OCI-LY3 (cell line): ENCODE results near the gene DDX10.

ENCODE experiments used
- H2AFZ ChIP-seq: fragments of 200-600, 300-600 bp; shearing (Covaris generic); 2 replicates; pipeline ENCODE4 v1.6.0; 2014; ENCODE audit warnings: antibody characterized with exemption, low read depth, low read length
- H3K27ac ChIP-seq: fragments of 200-600, 300-600 bp; sonication (generic); 2 replicates; pipeline ENCODE4 v1.5.1; 2014; ENCODE audit warnings: mild to moderate bottlenecking, low read length, moderate library complexity, mixed read lengths
- H3K27me3 ChIP-seq: fragments of 200-600, 300-600 bp; sonication (generic); 2 replicates; pipeline ENCODE4 v1.6.1; 2014; ENCODE audit warnings: low read depth, low read length, mixed read lengths
- H3K36me3 ChIP-seq: fragments of 200-600, 300-600 bp; sonication (generic); replicated peaks from 2 replicates; pipeline ENCODE3; 2014; ENCODE audit warnings: low read depth, low read length, mixed read lengths
- H3K4me1 ChIP-seq: fragments of 300-600, 200-600 bp; sonication (generic); 2 replicates; pipeline ENCODE4 v1.6.1; 2014; ENCODE audit warnings: low read length, mixed read lengths
- H3K4me2 ChIP-seq: fragments of 200-600, 300-600 bp; sonication (generic); 2 replicates; pipeline ENCODE4 v1.6.1; 2014; ENCODE audit warnings: low read length, mixed read lengths
- H3K4me3 ChIP-seq: fragments of 300-600, 200-600 bp; sonication (generic); 2 replicates; pipeline ENCODE4 v1.5.1; 2014; ENCODE audit warnings: antibody characterized with exemption, mild to moderate bottlenecking, low read length, moderate library complexity
- H3K79me2 ChIP-seq: fragments of 300-600, 200-600 bp; shearing (Covaris generic); 2 replicates; pipeline ENCODE4 v1.6.1; 2014; ENCODE audit warnings: mild to moderate bottlenecking, low read length, mixed read lengths
- H3K9ac ChIP-seq: fragments of 300-600, 200-600 bp; shearing (Covaris generic); 2 replicates; pipeline ENCODE4 v1.6.0; 2014; ENCODE audit warnings: mild to moderate bottlenecking, low read length, moderate library complexity
- H3K9me3 ChIP-seq: fragments of 200-600, 300-600 bp; shearing (Covaris generic); 2 replicates; pipeline ENCODE4 v1.6.1; 2014; ENCODE audit warnings: low read length, mixed read lengths; ENCODE audit not compliant: insufficient read depth
- H4K20me1 ChIP-seq: fragments of 200-600, 300-600 bp; sonication (generic); 2 replicates; pipeline ENCODE4 v1.6.1; 2016; ENCODE audit warnings: low read length, mixed read lengths; ENCODE audit not compliant: insufficient read depth
- CTCF ChIP-seq: fragments of 200-600, 300-600 bp; sonication (generic); IDR thresholded peaks from 2 replicates; pipeline ENCODE4 v1.5.1; 2014; ENCODE audit warnings: antibody characterized with exemption, low read length, low read depth
- EZH2phosphoT487 ChIP-seq: fragments of 200-600 bp; shearing (Covaris generic); IDR thresholded peaks from 2 replicates; pipeline ENCODE4 v1.6.1; 2018; ENCODE audit warnings: antibody characterized with exemption, mixed run types, low read depth

The DDX10 gene

GRCh38 chr11:108757630-108758029 is 92.8 kb downstream of the DDX10 start:
- TF ChIP-seq CTCF (no peak), EZH2phosphoT487 (no peak)
- Histone ChIP-seq H3K79me2 (peaks cover 35% of the 10 kb centered on the region), H3K4me1 (no peaks in the 10 kb centered on the region; the same call in 1 of the 2 replicates), H3K27me3 (no peaks in the 10 kb centered on the region), H3K4me3 (no peak overlapping the region), H3K4me2 (no peak overlapping the region), H3K9me3 (no peaks in the 10 kb centered on the region), H3K27ac (no peak overlapping the region), H3K9ac (no peak overlapping the region), H4K20me1 (no peaks in the 10 kb centered on the region), H2AFZ (no peak overlapping the region), H3K36me3 (no peaks in the 10 kb centered on the region)

- Histone ChIP-seq H3K9ac (no peak overlapping the region), H4K20me1 (no peaks in the 10 kb centered on the region), H3K4me3 (no peak overlapping the region), H3K4me2 (no peak overlapping the region), H2AFZ (no peak overlapping the region), H3K36me3 (no peaks in the 10 kb centered on the region), H3K27ac (no peak overlapping the region), H3K79me2 (peaks cover 39% of the 10 kb centered on the region), H3K4me1 (no peaks in the 10 kb centered on the region; the same call in 1 of the 2 replicates), H3K27me3 (no peaks in the 10 kb centered on the region), H3K9me3 (no peaks in the 10 kb centered on the region)
- TF ChIP-seq CTCF, result no peak
- no peak for TF ChIP-seq EZH2phosphoT487
Observed at GRCh38 chr11:108758458-108758857, 93.6 kb downstream of the DDX10 start.

- no peaks in the 10 kb centered on the region for H3K9me3 ChIP-seq
- TF ChIP-seq EZH2phosphoT487, result no peak
- TF ChIP-seq CTCF, result no peak
- no peaks in the 10 kb centered on the region; the same call in 1 of the 2 replicates for H3K4me1 ChIP-seq
Observed at GRCh38 chr11:108766596-108767173, 101.8 kb downstream of the DDX10 start.

GRCh38 chr11:108768370-108768769 is 103.5 kb downstream of the DDX10 start:
- Histone ChIP-seq H3K9ac (no peak overlapping the region), H3K4me2 (no peak overlapping the region), H3K9me3 (no peaks in the 10 kb centered on the region), H3K27ac (no peak overlapping the region), H3K4me3 (no peak overlapping the region), H3K36me3 (no peaks in the 10 kb centered on the region), H3K79me2 (peaks cover 5% of the 10 kb centered on the region), H4K20me1 (no peaks in the 10 kb centered on the region), H3K4me1 (no peaks in the 10 kb centered on the region), H2AFZ (no peak overlapping the region), H3K27me3 (no peaks in the 10 kb centered on the region)
- no peak for TF ChIP-seq CTCF
- TF ChIP-seq EZH2phosphoT487, result no peak

More at GRCh38 chr11:108766596-108767173, 101.8 kb downstream of the DDX10 start:
- Histone ChIP-seq H3K4me2 (no peak overlapping the region), H2AFZ (no peak overlapping the region), H3K36me3 (no peaks in the 10 kb centered on the region), H3K4me3 (no peak overlapping the region), H3K79me2 (peaks cover 8% of the 10 kb centered on the region; the same call in 1 of the 2 replicates), H3K27me3 (no peaks in the 10 kb centered on the region), H3K9ac (no peak overlapping the region), H3K27ac (no peak overlapping the region), H4K20me1 (no peaks in the 10 kb centered on the region)
